Measurements from ENCODE around the gene LYPD6. TPM values are rescaled to one million over a fixed set of nuclear protein-coding genes. Genes with fewer than 3 reads are reported as not detected.
"Not testable (repeated sequence)": the region's sequence is repeated elsewhere in the genome, so short reads cannot be mapped to it uniquely, and the experiment has no call there.

The LYPD6 gene, protein sequence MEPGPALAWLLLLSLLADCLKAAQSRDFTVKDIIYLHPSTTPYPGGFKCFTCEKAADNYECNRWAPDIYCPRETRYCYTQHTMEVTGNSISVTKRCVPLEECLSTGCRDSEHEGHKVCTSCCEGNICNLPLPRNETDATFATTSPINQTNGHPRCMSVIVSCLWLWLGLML
- total RNA-seq, result 0.96 TPM

DNA sequence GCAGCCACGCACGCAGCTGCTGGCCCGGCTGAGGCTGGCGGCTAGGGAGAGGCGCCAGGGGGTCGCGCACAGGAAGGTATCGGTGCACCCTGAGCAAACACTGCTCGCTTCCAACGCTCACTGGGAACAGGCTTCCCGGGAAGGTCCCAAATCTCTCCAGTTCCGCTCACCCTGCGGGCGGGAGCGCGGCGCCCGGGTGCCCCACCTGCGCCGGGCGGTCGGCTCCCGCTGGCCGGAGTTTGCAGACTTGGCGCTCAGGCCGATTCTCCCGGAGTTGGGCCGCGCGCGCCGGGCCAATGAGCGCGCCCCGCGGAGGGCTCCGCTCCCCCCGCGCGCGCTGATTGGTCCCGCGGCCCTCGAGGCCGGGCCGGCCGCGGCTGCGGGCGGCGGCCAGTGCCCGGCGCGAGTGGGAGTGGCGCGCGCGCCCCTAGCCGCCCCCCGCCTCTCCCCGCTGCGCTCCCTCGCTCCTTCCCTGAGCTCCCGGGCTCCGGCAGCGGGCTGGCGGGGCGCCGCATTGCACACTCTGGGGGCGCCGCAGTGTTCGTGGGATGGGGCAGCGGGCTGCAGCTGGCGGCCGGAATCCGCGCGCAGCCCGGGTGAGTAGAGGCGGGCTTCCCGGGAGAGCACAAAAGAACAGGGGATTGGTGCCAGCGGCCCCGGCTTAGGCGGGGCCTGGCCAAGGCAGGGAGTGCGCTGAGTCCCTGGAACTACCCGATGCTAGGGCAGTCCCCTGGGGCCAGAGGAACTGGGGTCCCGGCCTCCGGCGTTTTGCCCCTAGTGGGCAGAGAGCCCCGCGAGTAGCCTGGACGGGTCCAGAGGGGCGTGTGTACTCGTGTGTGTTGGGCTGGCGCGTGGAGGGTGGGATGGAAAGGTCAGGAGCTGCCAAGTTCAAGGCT is at the start of gene LYPD6:
LYPD6 (plus strand) TSS at position 461 of the 896 bp plus-strand sequence. CDS start 107,122 bp downstream, outside the sequence.
- peak; percentile 81 for ATAC-seq

DNA sequence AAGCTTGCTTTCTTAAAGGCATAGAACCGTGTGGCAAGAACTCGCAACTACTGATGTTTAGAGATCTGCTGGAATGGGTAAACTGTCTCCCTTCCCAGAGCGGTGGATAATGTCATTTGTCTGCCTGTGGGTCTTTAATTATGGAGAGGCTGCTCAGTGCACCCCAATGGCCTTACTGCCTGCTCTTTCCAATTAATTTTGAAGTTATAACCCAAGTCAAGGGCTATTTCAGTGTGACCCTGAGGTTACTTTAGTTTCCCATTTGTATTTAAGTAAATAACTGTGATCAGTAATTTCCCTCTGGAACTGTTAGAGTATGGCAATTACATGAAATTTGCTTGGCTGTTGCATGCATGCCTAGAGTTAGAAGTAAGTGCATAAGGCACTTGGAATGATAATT is 48.9 kb upstream of the LYPD6 start:
- no peak for ATAC-seq

DNA sequence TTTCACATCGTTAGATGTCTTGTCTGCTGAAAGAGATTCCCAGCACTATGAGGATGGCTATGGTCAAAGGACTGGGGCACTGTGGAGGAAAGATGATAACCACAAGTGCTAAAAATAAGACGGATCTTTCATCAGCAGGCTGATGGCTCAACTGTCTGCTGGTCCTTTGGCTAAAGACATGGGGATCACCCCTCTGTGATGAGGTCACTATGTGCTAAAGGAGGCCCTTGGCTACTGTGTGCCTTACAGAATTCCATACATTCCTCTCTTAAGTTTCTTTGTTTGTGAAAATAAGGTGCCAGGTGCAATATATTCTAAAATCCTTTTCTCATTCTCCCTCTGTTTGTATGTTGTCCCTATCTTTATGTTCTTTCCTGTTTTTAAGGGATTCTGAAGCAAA is 39.7 kb upstream of the LYPD6 start:
- no peak for ATAC-seq

DNA sequence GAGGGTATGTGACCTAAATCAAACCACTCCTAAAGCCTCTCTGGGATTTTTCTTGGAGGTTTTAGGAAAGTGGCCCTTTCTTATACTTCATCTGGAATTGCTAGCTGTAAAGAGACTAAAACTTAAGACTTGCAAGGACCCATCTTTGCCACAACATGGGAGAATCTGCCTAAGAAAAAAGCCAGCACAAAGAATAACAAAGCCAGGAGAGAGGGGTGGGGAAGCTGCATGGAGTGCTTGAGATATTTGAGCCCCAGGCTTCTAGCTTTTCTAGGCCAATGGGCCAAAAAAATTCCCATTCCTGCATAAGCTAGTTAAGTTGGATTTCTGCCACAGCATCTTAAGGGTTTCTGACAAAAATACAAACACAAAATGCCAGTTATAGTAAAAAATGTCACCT is 38.5 kb upstream of the LYPD6 start:
- ATAC-seq, result no peak

DNA sequence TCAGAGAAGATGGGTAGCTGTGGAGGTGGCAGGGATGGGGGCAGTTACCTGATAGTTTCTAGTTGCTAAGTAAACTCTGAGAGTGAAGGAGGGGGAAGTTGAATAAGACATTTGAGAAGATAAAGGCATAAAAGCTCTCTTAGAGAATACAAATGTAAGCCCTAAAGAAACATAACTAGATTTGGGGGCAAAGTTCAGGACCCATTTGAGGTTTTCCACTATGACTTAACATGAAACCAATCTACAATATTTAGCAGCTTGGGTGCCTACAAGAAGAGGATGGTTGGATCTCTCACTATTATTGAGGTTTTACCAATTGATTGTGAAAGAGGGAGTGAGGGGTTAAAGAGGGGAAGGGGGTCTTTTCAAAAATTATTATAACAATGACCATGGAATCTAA is 34.4 kb upstream of the LYPD6 start:
- no peak for ATAC-seq

DNA sequence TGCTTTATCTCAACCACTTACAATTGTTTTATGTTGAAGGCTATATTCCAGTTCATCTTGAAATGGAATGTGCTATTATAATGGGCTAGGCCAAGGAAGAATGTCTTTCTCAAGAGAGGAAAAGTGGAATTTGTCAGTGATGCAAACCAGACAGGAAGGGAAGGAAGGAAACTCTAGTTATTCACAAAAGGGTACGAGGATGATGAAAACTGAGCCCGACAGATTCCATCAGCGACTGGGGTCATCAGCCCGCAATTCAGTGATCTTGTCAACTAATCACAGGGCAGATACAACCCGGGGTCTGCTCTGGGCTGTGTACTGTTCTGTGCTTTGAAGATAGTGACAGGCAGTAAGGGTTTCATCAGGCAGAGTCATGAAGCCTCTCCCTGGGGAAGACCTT is 23.4 kb upstream of the LYPD6 start:
- ATAC-seq, result no peak

DNA sequence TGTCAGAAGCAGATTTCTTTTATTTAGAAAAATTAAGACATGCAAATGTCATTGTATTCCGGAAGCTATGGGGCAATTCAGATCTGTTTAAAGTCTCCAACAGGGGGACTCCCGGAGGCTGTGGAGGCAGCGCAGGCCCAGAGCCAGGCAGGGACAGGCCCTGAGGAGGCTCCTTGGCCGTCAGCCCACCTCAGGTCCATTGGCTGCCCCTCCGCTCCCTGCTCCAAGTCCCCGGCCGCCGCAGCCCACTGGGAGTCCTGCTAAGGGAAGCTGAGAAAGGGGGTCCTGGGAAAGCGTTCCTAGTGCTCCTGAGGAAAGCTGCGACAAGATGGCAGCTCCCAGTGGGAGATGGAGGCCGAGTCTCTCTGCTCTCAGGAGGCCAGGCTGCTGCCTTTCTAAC is 20.0 kb upstream of the LYPD6 start:
- ATAC-seq, result no peak

DNA sequence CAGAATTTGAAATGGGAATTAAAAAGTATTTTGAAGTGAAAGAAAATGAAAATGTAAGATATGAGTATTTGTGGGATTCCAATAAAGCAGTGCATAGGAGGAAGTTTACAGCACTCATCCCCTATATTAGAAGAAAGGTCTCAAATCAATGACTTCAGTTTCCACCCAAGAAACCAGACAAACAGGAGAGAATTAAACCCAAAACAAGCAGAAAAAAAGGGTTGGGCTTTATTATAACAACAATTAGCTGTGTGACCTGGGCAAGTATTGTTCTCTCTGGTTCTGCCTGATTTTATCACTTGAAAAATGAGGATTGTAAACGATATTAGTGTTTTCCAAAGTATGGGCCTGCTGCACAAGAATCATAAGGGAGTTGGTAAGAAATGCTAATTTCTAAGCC is 18.3 kb upstream of the LYPD6 start:
- no peak for ATAC-seq

DNA sequence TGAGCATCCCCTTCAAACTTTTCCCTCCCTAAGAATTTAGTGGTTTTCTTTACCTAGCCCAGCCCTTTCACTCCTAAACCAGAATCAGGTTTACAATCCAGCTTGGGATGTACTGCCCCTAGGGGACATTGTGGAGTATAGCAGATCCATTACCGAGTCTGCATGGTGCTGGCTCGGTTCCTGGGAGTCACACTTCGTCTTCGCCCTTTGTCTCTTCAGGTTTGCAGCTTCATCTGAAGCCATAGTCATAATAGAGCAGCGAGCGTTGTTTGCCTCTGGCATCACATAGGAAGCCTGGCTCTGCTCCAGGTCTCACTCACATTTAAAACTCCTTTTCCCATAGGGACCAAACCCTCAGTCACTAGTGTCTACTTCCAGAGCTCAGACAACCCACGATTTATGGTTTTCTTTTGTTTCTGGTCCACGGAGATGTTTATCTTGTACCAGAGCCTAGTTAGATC is 16.8 kb upstream of the LYPD6 start:
- peak; percentile 89 for ATAC-seq

DNA sequence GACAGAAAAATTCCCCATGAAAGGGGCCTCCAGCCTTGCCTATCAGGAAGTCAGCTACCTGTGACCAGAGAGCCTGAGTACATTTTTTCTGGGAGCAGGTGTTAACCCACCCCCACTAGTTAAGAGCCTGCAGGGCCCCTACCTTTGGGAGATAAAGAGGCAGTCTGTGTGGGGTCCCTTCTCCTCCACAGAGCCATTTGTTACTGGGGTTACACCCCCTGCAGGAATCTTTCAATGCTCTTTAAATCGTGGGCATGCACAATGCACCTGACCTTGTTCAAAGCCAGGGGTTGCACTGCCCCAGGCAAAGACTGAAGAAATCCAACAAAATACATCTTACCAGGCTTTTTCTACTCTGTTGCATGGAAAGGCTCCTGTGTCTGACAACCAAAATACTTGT is 15.7 kb upstream of the LYPD6 start:
- ATAC-seq, result no peak

DNA sequence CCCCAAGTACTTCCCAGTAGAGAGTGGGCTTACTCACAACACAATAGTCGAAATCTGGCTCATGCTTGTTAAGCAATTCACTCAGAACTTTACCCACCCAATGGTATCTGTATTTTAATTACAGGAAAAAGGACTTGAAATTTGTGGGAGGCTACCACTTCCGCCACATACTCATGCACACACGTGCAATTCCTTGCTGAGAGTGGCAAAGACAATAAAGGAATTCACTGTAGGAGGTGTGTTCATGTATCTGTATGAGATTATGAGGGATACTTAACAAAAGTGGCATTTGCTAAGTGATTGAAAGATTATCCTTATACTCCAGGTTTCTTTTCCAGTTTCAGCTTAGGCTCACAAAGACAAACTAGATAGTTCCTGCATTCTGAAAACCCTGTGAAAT is 14.9 kb upstream of the LYPD6 start:
- ATAC-seq, result no peak

DNA sequence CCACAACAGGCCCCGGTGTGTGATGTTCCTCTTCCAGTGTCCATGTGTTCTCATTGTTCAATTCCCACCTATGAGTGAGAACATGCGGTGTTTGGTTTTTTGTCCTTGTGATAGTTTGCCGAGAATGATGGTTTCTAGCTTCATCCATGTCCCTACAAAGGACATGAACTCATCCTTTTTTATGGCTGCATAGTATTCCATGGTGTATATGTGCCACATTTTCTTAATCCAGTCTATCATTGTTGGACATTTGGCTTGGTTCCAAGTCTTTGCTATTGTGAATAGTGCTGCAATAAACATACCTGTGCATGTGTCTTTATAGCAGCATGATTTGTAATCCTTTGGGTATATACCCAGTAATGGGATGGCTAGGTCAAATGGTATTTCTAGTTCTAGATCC is 11.8 kb upstream of the LYPD6 start:
- not testable (repeated sequence) for ATAC-seq

DNA sequence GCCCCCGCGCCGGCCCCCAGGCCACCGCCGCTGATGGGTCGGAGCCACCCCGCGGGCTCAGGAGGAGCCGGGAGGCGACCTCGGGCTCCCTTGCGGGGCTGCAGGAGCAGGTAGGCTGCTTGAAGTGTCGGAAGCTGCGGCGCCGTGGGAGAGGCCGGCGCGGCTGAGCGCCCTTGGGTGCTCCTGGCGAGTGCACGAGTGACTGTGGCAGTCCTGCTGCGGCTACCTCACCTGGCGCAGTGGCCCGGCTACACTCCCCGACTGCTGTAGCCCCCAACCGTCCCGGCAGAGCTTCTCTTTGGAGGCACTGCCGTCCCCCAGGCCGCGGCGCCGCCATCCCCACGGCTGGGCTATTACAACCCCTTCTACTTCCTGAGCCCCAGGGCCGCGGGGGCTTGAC is 10.0 kb upstream of the LYPD6 start:
- no peak for ATAC-seq

DNA sequence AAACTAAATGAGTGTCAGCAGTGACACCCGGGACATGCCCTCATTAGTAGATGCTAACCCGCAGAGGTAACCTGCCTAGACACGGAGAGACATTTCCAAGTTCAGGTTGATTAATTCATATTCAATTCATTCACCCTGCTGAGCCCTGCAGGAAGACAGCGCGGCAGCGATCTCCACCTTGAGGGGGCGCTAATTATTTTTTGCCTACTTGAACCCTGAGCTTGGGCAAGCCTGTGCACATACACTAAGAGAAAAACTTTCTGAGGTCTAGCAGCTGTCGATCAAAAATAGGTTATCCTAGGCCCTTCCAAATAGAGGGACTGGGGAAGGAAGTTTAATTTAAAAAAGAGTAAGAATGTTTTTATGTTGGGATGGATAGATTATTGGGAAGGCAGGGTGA is 1.3 kb upstream of the LYPD6 start:
- peak; percentile 6 for ATAC-seq

DNA sequence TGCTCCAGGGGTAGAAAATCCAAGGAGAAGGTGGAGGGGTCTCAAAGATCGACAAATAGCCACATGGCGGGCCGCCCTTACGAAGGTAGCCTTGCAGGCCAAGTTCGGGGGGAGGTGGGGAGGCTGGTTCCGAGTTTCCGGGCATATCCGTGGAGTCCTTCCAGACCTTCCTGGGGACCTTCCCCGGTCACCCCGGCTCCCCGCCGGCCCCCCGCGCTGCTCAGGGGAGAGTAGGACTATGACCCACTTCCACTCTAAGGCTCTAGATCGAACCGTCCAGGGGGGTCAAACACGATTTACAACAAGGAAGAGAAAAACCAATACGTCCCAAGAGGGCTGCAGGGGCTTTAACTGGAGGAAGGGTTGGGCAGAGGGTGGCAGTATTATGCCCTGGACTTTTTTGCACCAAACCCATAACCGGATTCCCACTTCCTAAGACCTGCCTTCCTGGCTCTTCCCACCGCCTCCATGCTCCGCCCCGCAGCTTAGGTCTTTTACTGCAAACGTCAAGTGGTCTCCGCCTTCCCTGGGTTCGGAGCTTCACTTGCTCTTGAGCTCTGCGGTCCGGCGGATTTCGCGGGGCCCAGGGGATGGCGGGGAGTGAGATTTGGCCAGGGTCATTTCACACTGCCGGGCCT is 779 bp upstream of the LYPD6 start:
- ATAC-seq, result peak; percentile 60

DNA sequence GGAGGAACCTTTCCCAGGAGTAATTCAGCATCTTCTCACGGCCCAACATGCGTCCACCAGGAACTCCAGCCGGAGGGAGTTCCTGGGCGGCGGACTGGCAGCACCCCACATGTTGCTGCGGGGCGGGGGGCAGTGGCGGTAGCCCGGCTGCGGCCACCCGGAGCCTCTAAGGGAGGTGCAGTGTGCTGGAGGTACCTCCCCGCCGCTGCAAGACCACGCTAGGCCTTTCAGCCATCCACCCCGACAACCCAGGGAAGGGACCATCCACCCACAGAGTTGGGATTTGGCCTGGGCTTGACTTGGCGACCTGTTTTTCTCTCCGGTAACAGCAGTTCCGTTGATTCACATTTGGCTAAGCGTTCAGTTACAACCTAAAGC is 625 bp downstream of the LYPD6 start:
- ATAC-seq, result no peak

DNA sequence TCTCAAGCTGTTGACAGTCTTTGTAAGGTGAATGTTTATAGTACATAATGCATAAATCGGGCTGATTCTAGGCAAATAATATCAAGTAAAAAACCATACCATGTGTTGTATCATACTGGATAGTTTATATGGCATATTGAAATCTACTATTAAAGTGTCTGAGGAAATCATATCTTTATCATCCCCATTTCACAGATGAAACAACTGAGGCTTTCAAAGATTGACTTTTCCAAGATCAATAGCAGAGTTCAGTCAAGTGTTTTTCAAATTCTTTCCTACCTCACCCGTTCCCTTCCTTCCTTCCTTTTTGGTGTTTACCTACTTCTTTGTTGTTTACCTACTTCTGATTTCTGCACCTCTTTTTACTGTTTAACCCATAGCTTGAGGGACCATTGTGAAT is 2.0 kb downstream of the LYPD6 start:
- no peak for ATAC-seq

DNA sequence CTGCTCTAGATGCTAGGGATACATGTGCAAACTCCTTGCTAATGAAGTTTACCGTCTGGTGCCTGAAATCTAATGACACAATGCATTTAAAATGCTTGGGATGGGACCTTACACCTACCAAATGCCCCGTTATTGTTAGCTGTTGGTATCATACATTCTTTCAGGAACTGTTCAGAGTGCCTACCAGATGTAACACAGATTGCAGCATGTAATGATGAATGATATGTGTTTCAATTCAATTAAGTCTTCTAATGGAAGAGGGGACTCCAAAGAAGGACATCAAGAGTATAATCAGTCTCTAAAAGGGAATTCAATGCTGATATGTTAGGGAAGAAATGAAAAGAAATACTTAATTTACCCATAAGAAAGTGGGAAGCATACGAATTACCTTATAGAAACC is 3.2 kb downstream of the LYPD6 start:
- ATAC-seq, result no peak

DNA sequence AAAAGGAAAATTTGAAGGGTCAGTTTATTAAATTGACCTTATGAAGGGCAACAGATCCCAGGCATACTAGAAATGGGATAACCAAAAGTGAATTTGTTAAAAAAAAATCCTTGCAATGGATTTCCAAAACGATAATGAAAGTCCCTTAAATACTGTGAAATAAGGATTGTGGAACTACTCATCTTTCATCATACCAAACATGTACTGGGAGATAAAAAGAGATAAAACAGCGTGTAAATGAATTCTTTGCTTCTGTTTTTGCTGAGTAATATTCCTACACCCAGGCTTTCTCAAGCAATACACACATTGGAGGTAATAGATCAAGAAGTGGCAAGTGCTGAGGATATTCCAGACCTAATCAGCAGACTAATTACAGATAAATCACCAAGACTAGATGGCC is 3.8 kb downstream of the LYPD6 start:
- ATAC-seq, result no peak

DNA sequence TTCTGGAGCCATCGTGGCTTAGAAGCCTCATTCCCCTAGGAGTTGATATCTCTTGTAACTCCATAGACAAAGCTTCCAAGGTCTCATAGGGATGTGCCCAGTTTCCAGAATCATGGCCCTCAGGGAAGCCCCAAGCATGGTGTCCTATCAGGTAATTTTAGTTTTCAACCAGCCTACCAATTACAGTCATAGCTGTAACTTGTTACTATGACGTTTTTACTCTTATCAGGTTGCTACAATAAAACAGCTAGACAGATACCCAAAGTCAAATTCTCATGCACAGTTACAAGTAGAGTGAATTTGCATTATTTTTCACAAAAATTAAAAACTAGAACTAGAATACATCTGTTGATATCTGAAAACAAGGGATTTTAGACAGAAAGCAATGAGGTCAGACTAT is 8.9 kb downstream of the LYPD6 start:
- no peak for ATAC-seq

DNA sequence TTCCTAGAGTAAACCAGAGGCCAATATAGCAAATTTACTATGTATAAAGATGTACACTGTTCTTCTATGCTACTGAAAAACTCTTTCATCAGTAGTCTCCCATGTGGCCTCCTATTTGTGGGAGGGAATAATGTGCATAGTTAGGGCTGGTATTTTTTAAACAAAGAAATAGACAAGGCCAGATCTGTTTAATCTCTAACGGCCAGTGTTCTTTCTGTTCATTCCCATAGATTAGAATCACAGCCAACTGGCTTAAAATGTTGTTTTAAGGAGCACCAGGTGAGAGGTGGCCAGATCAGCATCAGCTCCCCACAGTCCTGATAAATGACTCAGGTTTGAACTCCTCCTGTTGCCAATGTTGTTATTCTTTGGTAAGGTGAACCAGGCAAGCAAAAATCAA is 12.1 kb downstream of the LYPD6 start:
- no peak for ATAC-seq

DNA sequence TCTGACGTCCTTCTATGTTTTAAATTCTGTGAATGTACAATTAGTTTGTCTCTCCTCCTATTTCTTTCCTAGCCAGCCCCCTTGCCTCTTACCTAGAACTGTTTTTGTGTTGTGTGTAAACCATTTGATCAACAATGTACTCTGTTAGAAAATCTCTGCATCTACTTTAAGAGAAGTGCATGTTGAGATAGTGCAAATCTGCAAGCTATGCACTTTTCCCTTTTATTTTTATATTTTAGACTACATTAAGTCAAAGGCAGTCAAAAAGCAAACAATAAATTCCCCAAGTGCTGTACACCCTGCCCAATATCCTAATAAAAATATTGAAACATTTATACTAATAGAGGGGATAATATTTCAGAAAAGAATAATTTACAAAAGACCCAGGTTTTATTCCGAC is 13.7 kb downstream of the LYPD6 start:
- ATAC-seq, result no peak

DNA sequence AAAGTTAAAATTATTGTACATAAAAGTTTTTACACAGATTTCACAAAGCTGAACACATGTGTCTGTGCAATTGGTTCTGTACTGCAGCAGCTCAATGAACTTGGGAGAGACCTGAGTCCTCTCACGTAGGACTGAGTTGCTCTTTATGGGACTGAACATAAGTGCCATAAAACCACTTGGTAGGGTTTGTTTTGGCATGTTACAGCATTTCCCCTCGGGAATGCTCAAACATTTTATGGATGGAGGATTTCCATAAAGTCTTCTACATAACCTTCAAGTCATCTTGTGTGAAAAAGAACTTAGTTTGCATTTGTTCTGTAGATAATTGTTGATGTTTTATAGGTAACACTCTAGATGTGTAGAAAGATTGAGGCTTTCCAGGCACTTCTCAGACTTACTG is 15.9 kb downstream of the LYPD6 start:
- no peak for ATAC-seq

DNA sequence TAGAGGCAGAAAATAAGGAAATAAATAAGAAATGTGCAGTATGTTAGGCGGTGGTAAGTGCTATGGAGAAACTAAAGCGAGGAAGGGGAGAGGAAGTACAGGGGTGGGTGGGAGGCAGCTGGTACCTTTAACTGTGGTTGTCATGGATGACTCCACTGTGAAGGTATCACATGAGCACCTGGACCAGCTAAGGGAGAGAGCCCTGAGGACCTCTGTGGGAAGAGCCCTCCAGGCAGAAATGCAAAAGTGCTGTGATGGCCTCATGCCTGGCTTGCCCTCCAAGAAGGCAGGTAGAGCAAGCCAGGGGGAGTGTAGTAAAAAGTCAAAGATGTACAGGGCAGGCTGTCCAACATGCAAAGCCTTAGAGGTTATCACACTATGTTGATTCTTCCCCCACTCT is 17.9 kb downstream of the LYPD6 start:
- no peak for ATAC-seq
